IPS-18c (cell line): ENCODE measurements around the gene TMEM40.
"Not testable (repeated sequence)": the region's sequence is repeated elsewhere in the genome, so short reads cannot be mapped to it uniquely, and the experiment has no call there.

Experiments
- H3K4me3 ChIP-seq: 2 replicates; pipeline ENCODE4 v1.7.0; 2013; ENCODE audit warnings: low read depth, mild to moderate bottlenecking, low read length, moderate library complexity; ENCODE audit not compliant: insufficient read depth
- H3K9me3 ChIP-seq: one replicate; pipeline ENCODE4 v1.6.1; 2013; ENCODE audit warnings: mild to moderate bottlenecking, low read length, moderate library complexity; ENCODE audit not compliant: control insufficient read depth, insufficient read depth

Gene TMEM40

GRCh38 chr3:12708584-12709192, 50.4 kb downstream of the TMEM40 start:
- Histone ChIP-seq H3K4me3 (no peak overlapping the region), H3K9me3 (no peaks in the 10 kb centered on the region)

- Histone ChIP-seq H3K4me3 (no peak overlapping the region), H3K9me3 (no peaks in the 10 kb centered on the region)
These were observed 51.6 kb downstream of the TMEM40 start for GRCh38 chr3:12707449-12707848.

GRCh38 chr3:12706504-12707253, 52.4 kb downstream of the TMEM40 start:
- Histone ChIP-seq H3K9me3 (no peaks in the 10 kb centered on the region), H3K4me3 (no peak overlapping the region)

- H3K4me3 ChIP-seq = no peak overlapping the region
- H3K9me3 ChIP-seq = no peaks in the 10 kb centered on the region
These were observed 53.1 kb downstream of the TMEM40 start for GRCh38 chr3:12705981-12706380.

GRCh38 chr3:12705374-12705926, 53.6 kb downstream of the TMEM40 start:
- Histone ChIP-seq H3K4me3 (no peak overlapping the region), H3K9me3 (no peaks in the 10 kb centered on the region)

- no peaks in the 10 kb centered on the region for H3K9me3 ChIP-seq
These were observed 56.6 kb downstream of the TMEM40 start for GRCh38 chr3:12702501-12702900.

GRCh38 chr3:12701601-12702000, 57.5 kb downstream of the TMEM40 start:
- H3K9me3 ChIP-seq, H3K4me3 ChIP-seq: not testable (repeated sequence)

More at GRCh38 chr3:12702501-12702900, 56.6 kb downstream of the TMEM40 start:
- H3K4me3 ChIP-seq = no peak overlapping the region

- Histone ChIP-seq H3K4me3 (no peak overlapping the region), H3K9me3 (no peaks in the 10 kb centered on the region)
These were observed 58.3 kb downstream of the TMEM40 start for GRCh38 chr3:12700800-12701199.

GRCh38 chr3:12695916-12696315, 63.1 kb downstream of the TMEM40 start:
- H3K9me3 ChIP-seq = no peaks in the 10 kb centered on the region
- H3K4me3 ChIP-seq = no peak overlapping the region

- no peak overlapping the region for H3K4me3 ChIP-seq
- no peaks in the 10 kb centered on the region for H3K9me3 ChIP-seq
These were observed 63.9 kb downstream of the TMEM40 start for GRCh38 chr3:12695112-12695511.

- Histone ChIP-seq H3K4me3 (no peak overlapping the region), H3K9me3 (no peaks in the 10 kb centered on the region)
These were observed 66.6 kb downstream of the TMEM40 start for GRCh38 chr3:12692444-12692843.

- Histone ChIP-seq H3K9me3 (no peaks in the 10 kb centered on the region), H3K4me3 (no peak overlapping the region)
These were observed 68.9 kb downstream of the TMEM40 start for GRCh38 chr3:12689997-12690711.

- H3K4me3 ChIP-seq = no peak overlapping the region
These were observed 71.1 kb downstream of the TMEM40 start for GRCh38 chr3:12687948-12688347.

GRCh38 chr3:12686096-12686495, 73.0 kb downstream of the TMEM40 start:
- H3K9me3 ChIP-seq = no peaks in the 10 kb centered on the region

More at GRCh38 chr3:12687948-12688347, 71.1 kb downstream of the TMEM40 start:
- no peaks in the 10 kb centered on the region for H3K9me3 ChIP-seq

More at GRCh38 chr3:12686096-12686495, 73.0 kb downstream of the TMEM40 start:
- H3K4me3 ChIP-seq = no peak overlapping the region
